Measurements from ENCODE around the gene APBA2. TPM values are rescaled to one million over a fixed set of nuclear protein-coding genes. Genes with fewer than 3 reads are reported as not detected.

APBA2 gene
- total RNA-seq, 2 experiments from 2014 or later = not detected

DNA sequence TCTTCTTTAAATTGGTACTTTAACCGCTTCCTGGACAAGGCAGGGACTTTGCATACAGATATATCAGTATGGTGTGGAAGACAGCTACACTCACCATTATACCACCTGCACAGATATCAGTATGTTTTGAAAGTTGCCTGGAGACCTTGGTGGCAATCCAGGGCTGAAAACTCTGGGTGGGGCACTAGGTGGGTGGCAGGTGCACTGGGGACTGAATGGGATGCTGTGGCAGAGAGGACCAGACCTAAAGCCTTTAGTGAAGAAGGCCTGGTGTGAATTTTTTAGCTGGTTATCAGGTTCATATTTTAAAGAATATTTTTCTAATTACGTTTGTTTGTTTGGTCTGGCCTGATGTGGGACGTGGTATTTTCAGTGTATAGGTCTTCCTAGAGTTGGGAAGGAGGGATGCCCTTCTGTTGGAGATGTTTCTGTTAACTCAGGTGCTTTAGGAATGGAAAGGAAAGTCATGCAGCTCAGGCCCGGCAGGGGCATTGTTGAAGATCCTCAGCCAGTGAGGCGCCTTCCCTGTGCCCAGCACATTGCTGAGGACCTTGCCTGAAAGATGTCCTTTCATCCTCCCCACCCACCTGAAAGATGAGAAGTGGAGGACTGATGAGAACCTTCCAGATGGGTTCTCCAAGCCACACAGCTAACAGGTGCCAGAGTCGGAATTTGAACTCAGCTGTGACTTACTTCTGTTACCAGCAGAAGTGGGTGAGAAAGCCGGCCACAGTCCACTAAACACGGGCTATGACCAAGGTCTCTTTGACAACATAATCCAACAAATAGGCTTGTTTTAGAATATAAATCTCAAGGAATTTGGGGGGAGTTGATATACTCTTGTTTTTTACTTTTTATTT lies 77.3 kb downstream of the APBA2 start:
- ChIA-PET POLR2A (no interaction called here), CTCF (ENCODE audit: unreplicated experiment) (no interaction called here)
- no peak for DNase-seq (ENCODE audit: low spot score)
- Histone ChIP-seq H2AFZ (ENCODE audit: low read length) (no peak overlapping the region), H3K4me3 (ENCODE audit: low read depth, low read length, poor library complexity, severe bottlenecking) (no peak overlapping the region), H3K9me3 (ENCODE audit: low read length) (no peaks in the 10 kb centered on the region), H3K4me2 (ENCODE audit: low read length) (no peak overlapping the region), H3K79me2 (ENCODE audit: insufficient read depth, low read depth, low read length) (no peaks in the 10 kb centered on the region), H3K4me1 (ENCODE audit: insufficient read depth, low read length, poor library complexity, severe bottlenecking) (no peaks in the 10 kb centered on the region), H3K9me2 (ENCODE audit: insufficient read depth, low read length) (no peaks in the 10 kb centered on the region), H4K20me1 (ENCODE audit: insufficient read depth, low read length) (no peaks in the 10 kb centered on the region), H3K27ac (ENCODE audit: low read depth, low read length, poor library complexity, severe bottlenecking) (no peak overlapping the region), H3K36me3 (ENCODE audit: insufficient read depth, low read length) (no peaks in the 10 kb centered on the region)
- intact Hi-C loops (cut with micrococcal nuclease; ENCODE audit: unreplicated experiment) = no loop called here
- no peak for TF ChIP-seq EZH2phosphoT487 (IDR thresholded peaks at IDR 0.05; ENCODE audit: borderline replicate concordance, low read depth, low read length)
- no peak for TF ChIP-seq CTCF (conservative IDR thresholded peaks at IDR 0.05; ENCODE audit: low read length)
- BruUV-seq (replicated peaks) = no TSS peak

GRCh38 chr15:28963711-28964081 lies 77.9 kb downstream of the APBA2 start:
- Histone ChIP-seq H3K9me2 (ENCODE audit: insufficient read depth, low read length) (no peaks in the 10 kb centered on the region), H3K36me3 (ENCODE audit: insufficient read depth, low read length) (no peaks in the 10 kb centered on the region), H2AFZ (ENCODE audit: low read length) (no peak overlapping the region), H3K4me2 (ENCODE audit: low read length) (no peak overlapping the region), H4K20me1 (ENCODE audit: insufficient read depth, low read length) (no peaks in the 10 kb centered on the region), H3K27ac (ENCODE audit: low read depth, low read length, poor library complexity, severe bottlenecking) (no peak overlapping the region), H3K4me1 (ENCODE audit: insufficient read depth, low read length, poor library complexity, severe bottlenecking) (no peaks in the 10 kb centered on the region), H3K4me3 (ENCODE audit: low read depth, low read length, poor library complexity, severe bottlenecking) (no peak overlapping the region), H3K79me2 (ENCODE audit: insufficient read depth, low read depth, low read length) (no peaks in the 10 kb centered on the region), H3K9me3 (ENCODE audit: low read length) (no peaks in the 10 kb centered on the region)
- ChIA-PET POLR2A (no interaction called here), CTCF (ENCODE audit: unreplicated experiment) (no interaction called here)
- intact Hi-C loops (cut with micrococcal nuclease; ENCODE audit: unreplicated experiment) = no loop called here
- DNase-seq (ENCODE audit: low spot score) = no peak
- no TSS peak for BruUV-seq (replicated peaks)
- TF ChIP-seq CTCF (conservative IDR thresholded peaks at IDR 0.05; ENCODE audit: low read length) (no peak), EZH2phosphoT487 (IDR thresholded peaks at IDR 0.05; ENCODE audit: borderline replicate concordance, low read depth, low read length) (no peak)

DNA sequence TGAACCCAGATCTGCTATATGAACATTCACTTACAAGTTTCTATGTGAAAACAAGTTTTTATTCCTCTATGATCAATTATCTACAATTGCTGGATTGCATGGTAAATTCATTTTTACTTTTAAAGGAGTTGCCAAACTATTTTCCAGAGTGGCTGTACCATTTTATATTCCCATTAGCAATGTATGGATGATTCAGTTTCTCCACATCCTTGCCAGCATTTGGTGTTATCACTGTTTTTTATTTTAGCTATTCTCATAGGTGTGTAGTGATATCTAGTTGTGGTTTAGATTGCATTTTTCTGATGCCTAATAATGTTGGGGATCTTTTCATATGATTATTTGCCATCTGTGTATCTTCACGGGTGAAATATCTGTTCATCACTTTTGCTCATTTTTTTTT lies 78.3 kb downstream of the APBA2 start:
- no peaks in the 10 kb centered on the region for H3K9me2 ChIP-seq (ENCODE audit: insufficient read depth, low read length)
- no TSS peak for BruUV-seq (replicated peaks)
- intact Hi-C loops (cut with micrococcal nuclease; ENCODE audit: unreplicated experiment) = no loop called here
- H3K79me2 ChIP-seq (ENCODE audit: insufficient read depth, low read depth, low read length) = no peaks in the 10 kb centered on the region
- H4K20me1 ChIP-seq (ENCODE audit: insufficient read depth, low read length) = no peaks in the 10 kb centered on the region
- no peak overlapping the region for H2AFZ ChIP-seq (ENCODE audit: low read length)
- ChIA-PET CTCF (ENCODE audit: unreplicated experiment) (no interaction called here), POLR2A (no interaction called here)
- no peak overlapping the region for H3K4me3 ChIP-seq (ENCODE audit: low read depth, low read length, poor library complexity, severe bottlenecking)
- no peak overlapping the region for H3K27ac ChIP-seq (ENCODE audit: low read depth, low read length, poor library complexity, severe bottlenecking)
- H3K4me2 ChIP-seq (ENCODE audit: low read length) = no peak overlapping the region
- no peaks in the 10 kb centered on the region for H3K4me1 ChIP-seq (ENCODE audit: insufficient read depth, low read length, poor library complexity, severe bottlenecking)
- DNase-seq (ENCODE audit: low spot score) = no peak
- TF ChIP-seq CTCF (conservative IDR thresholded peaks at IDR 0.05; ENCODE audit: low read length) (no peak), EZH2phosphoT487 (IDR thresholded peaks at IDR 0.05; ENCODE audit: borderline replicate concordance, low read depth, low read length) (no peak)
- H3K36me3 ChIP-seq (ENCODE audit: insufficient read depth, low read length) = no peaks in the 10 kb centered on the region
- H3K9me3 ChIP-seq (ENCODE audit: low read length) = no peaks in the 10 kb centered on the region

Measured in OCI-LY7 (cell line).